GM13976 (cell line): ENCODE results near the gene ZNF805.
"Not testable (repeated sequence)": the region's sequence is repeated elsewhere in the genome, so short reads cannot be mapped to it uniquely, and the experiment has no call there.

ENCODE experiments used
- DNase-seq: peaks from one replicate; pipeline ENCODE4 v3.0.0; 2012; ENCODE audit warnings: low spot score
- in situ Hi-C: fragments of 300-500 bp; cut with MboI; formaldehyde crosslinking; loops from one replicate; pipeline ENCODE4 v1.12.0; 2022; ENCODE audit warnings: low sequenced_read_pairs, mixed read lengths, inconsistent platforms; ENCODE audit not compliant: unreplicated experiment
- TF ChIP-seq, protein P1 (sequence below): IDR thresholded peaks from 2 replicates; pipeline ENCODE4 v1.5.1; 2012; ENCODE audit warnings: borderline replicate concordance, mild to moderate bottlenecking; ENCODE audit not compliant: insufficient read depth; ENCODE audit errors: extremely low read depth, missing control alignments, control extremely low read depth

Gene ZNF805

DNA sequence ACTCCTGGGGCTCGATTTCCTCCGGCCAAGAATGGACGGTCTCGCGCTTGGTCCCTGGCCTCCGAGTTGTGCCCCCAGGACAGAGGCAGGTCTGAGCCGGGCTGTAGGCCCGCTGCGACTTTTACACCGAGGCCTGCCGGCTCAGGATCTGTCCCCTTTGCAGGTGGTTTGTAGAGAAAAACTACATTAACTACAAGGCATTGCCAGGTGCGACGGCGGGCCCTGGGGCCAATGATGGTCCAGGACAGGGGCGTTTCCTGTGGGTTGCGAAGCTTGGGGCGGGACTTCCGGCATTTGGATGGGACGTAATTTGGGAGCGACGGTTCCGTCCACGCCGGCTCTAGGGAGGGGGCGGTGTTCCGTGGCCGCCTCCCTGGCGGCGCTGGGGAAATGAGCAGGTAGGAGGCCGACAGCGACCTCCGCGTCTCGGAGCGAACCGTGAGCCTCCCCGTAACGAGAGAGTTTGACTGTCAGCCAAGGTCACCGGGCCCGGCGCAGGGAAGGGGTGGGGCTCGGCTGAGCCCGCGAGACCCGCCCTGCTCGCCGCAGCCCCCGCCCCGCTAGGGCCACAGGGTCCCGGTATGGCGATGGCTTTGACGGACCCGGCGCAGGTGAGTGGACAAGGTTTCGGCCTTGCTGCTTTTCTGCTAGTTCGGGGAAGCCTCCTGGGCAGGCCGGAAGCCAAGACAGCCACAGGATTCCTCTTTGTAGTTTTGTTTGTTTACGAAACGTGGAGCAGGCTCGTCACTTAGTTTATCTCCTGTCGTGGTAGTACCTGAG lies at the start of gene ZNF805:
Gene ZNF805, plus strand, starts transcription at position 322 of the 780 bp plus-strand sequence. Its CDS starts 260 bp downstream, at position 582.
- DNase-seq: peak; percentile 98
- TF ChIP-seq, protein P1, sequence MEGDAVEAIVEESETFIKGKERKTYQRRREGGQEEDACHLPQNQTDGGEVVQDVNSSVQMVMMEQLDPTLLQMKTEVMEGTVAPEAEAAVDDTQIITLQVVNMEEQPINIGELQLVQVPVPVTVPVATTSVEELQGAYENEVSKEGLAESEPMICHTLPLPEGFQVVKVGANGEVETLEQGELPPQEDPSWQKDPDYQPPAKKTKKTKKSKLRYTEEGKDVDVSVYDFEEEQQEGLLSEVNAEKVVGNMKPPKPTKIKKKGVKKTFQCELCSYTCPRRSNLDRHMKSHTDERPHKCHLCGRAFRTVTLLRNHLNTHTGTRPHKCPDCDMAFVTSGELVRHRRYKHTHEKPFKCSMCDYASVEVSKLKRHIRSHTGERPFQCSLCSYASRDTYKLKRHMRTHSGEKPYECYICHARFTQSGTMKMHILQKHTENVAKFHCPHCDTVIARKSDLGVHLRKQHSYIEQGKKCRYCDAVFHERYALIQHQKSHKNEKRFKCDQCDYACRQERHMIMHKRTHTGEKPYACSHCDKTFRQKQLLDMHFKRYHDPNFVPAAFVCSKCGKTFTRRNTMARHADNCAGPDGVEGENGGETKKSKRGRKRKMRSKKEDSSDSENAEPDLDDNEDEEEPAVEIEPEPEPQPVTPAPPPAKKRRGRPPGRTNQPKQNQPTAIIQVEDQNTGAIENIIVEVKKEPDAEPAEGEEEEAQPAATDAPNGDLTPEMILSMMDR: no peak
- in situ Hi-C loops: no loop called here

DNA sequence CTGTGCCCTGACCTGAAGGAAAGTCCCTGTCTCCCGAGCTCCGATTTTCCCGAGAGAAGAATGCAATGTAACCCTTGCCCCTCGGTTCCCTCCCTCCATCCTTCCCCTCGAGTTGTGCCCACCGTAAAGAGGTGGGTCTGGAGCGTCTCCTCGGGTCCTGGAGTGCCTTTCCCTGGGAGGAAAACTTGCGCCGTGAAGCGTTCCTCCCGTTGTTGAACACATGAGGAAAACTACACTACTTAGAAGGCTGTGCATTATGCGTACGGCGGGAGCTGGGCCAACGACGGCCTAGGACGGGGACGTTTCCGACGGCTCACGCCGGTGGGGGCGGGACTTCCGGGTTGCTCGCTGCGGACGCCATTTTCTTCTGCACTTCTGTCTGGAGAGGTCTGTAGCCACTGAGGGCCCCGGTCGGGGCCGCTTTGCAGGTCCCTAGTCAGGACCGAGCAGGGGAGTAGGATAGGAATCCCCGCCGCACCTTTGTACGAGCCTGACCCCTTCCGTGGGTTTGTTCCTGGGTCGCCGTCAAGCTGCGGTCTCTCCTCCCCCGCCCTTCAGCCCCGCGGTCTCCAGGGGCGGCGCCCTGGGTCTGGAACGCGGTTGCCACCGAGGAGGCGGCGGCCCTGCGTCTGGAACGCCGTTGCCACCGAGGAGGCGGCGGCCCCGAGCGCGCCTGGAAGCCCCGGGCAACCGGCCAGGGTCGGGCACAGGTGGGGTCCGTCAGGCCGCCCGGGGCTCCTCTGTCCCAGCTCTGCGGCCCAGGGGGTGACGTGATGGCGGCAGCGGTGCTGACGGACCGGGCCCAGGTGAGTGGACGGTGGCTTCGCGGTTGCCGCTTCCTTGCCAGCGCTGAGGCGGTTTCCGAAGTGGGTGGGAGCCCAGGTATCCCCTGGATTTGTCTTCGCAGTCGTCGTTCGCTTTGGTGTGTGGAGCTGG lies 49.0 kb upstream of the ZNF805 start, which contains the start of gene ZNF264:
Gene ZNF264, plus strand, starts transcription at position 360 of the 936 bp plus-strand sequence. Its CDS starts 414 bp downstream, at position 774.
- in situ Hi-C loops: no loop called here
- peak; percentile 95 for DNase-seq
- TF ChIP-seq, protein P1: no peak

DNA sequence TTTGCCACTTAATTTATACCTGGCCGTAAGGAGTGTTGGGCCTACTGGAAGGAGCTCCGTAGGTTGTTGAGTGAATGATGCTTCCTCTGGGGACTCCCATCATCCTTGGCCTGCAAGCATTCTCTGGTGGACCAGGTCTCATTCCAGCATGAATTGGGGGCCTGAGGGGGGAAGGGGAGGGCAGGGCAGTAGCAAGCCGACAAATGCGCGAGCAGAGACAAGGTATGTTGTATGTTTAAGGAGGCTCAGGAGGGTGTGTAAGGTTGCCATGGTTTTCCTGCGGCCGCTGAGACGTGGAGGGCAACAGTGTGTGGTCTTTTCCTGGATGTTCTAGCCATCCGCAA lies 48.4 kb upstream of the ZNF805 start:
- DNase-seq: no peak
- in situ Hi-C loops: no loop called here
- TF ChIP-seq, protein P1: no peak

DNA sequence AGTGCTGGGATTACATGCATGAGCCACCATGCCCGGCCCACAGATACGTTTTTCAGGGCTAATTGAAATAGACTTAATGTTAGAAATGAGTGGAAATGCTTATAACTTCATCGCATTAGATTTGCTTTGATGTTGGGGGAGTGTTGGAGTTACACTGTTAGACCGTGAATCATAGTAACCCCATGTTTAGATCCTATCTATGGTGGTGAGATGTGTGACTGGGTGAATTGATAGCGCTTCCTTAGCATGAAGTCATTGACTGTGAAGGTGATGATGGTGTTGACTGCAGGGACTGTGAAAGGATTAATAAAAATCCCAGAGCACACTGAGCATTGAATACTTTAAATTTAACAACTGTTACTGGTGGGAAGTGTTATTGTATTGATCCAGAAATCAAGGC lies 47.4 kb upstream of the ZNF805 start:
- TF ChIP-seq, protein P1: no peak
- no peak for DNase-seq
- in situ Hi-C loops: no loop called here

DNA sequence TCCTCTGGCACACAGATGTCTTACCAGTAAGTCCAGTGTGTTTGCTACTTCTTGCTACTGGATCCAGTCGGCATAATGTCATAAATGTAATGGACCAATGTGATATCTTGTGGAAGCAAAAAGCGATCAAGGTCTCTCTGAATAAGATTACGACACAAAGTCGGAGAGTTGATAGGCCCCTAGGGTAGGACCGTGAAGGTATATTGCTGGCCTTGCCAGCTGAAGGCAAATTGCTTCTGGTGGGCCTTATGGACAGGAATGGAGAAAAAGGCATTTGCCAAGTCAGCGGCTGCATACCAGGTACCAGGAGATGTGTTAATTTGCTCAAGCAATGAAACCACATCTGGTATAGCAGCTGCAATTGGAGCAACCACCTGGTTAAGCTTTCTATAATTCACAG lies 42.6 kb upstream of the ZNF805 start:
- in situ Hi-C loops, DNase-seq: not testable (repeated sequence)

DNA sequence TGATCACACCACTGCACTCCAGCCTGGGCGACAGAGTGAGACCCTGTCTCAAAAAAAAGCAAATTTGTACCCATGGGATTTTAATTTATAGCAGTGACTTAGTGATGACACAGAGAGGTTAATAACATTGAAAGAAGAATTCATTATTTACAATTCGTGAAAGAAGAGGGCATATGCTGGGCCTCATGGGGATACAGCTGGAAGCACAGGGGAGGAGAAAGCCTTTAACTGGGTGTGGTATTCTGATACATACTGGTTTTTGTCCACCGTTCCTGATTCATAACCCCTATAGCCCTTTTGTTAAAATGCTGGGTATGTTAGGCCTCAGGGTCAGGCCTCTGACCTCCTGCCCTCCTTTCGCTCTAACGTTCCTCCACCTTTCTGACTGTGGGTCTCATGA lies 38.3 kb upstream of the ZNF805 start:
- DNase-seq: no peak
- TF ChIP-seq, protein P1: no peak
- in situ Hi-C loops: no loop called here

DNA sequence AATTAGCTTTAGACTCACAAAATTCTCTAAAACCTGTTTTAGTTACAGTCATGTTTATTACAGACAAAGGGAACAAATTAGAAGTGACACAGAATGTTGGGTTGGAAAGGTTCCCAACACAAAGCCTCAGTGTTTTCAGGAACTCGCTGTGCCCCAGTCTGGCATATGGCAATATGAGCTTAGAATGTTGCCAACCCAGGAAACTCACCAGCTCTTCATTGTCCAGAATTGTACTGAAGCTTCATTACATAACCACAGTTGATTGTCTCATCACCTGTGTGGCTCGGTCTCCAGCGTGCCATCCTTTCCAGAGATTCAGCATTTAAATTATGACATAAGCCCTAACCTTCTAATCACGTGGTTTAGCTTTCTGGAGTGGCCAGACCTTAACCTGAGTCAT lies 30.1 kb upstream of the ZNF805 start:
- in situ Hi-C loops: no loop called here
- TF ChIP-seq, protein P1: no peak
- no peak for DNase-seq
